DOHH2 (cell line): ENCODE data around the gene EFNA5.

Experiments
- H3F3A ChIP-seq: fragments of 200-600 bp; sonication (generic), shearing (Covaris generic); 2 replicates; pipeline ENCODE4 v1.6.0; 2016; ENCODE audit warnings: antibody characterized with exemption, mild to moderate bottlenecking; ENCODE audit not compliant: control insufficient read depth, insufficient read depth
- H3K27ac ChIP-seq: fragments of 200-600 bp; sonication (generic); 2 replicates; pipeline ENCODE4 v1.5.1; 2014; ENCODE audit warnings: low read depth, mild to moderate bottlenecking, low read length, moderate library complexity
- H3K27me3 ChIP-seq: fragments of 200-600 bp; sonication (generic); 2 replicates; pipeline ENCODE4 v1.6.1; 2014; ENCODE audit warnings: mild to moderate bottlenecking, low read length, mixed read lengths; ENCODE audit not compliant: control insufficient read depth
- H3K36me3 ChIP-seq: fragments of 200-600 bp; sonication (generic); 2 replicates; pipeline ENCODE4 v1.6.1; 2014; ENCODE audit warnings: mild to moderate bottlenecking, low read length, moderate library complexity, mixed read lengths; ENCODE audit not compliant: control insufficient read depth
- H3K4me1 ChIP-seq: fragments of 200-600 bp; sonication (generic); 2 replicates; pipeline ENCODE4 v1.6.1; 2014; ENCODE audit warnings: mild to moderate bottlenecking, low read length, mixed read lengths; ENCODE audit not compliant: control insufficient read depth
- H3K4me2 ChIP-seq: fragments of 200-600 bp; sonication (generic); 2 replicates; pipeline ENCODE4 v1.6.0; 2014; ENCODE audit warnings: mild to moderate bottlenecking, low read length, moderate library complexity
- H3K4me3 ChIP-seq: fragments of 200-600 bp; sonication (generic); 2 replicates; pipeline ENCODE4 v1.5.1; 2014; ENCODE audit warnings: mild to moderate bottlenecking, low read length, mixed read lengths
- H3K79me2 ChIP-seq: fragments of 200-600 bp; sonication (generic); 2 replicates; pipeline ENCODE4 v1.6.1; 2014; ENCODE audit warnings: mild to moderate bottlenecking, low read length, mixed read lengths; ENCODE audit not compliant: control insufficient read depth
- H3K9me2 ChIP-seq: fragments of 200-600 bp; sonication (generic); replicated peaks from 2 replicates; pipeline ENCODE4 v1.6.1; 2014; ENCODE audit warnings: mild to moderate bottlenecking, low read length, mixed read lengths; ENCODE audit not compliant: control insufficient read depth
- H3K9me3 ChIP-seq: fragments of 200-600 bp; sonication (generic); 2 replicates; pipeline ENCODE4 v1.6.1; 2014; ENCODE audit warnings: antibody characterized with exemption, low read length, mixed read lengths; ENCODE audit not compliant: control insufficient read depth, insufficient read depth
- H4K20me1 ChIP-seq: fragments of 200-600 bp; sonication (generic); 2 replicates; pipeline ENCODE4 v1.6.0; 2014; ENCODE audit warnings: low read depth, mild to moderate bottlenecking, antibody characterized with exemption, low read length, moderate library complexity; ENCODE audit not compliant: control insufficient read depth, insufficient read depth
- CTCF ChIP-seq: fragments of 200-600 bp; sonication (generic); IDR thresholded peaks from one replicate; pipeline ENCODE4 v1.5.1; 2014; ENCODE audit warnings: antibody characterized with exemption, mild to moderate bottlenecking, low read depth, low read length; ENCODE audit not compliant: poor library complexity, severe bottlenecking
- EZH2phosphoT487 ChIP-seq: fragments of 200-600 bp; sonication (generic); IDR thresholded peaks from 2 replicates; pipeline ENCODE4 v1.6.1; 2017; ENCODE audit warnings: borderline replicate concordance, mild to moderate bottlenecking, antibody characterized with exemption, low read length, moderate library complexity, mixed read lengths

Gene EFNA5

GRCh38 chr5:107567901-107568671 is 102.7 kb downstream of the EFNA5 start:
- TF ChIP-seq CTCF (no peak), EZH2phosphoT487 (no peak)
- Histone ChIP-seq H3K36me3 (no peaks in the 10 kb centered on the region), H4K20me1 (no peaks in the 10 kb centered on the region), H3K27ac (no peak overlapping the region), H3K9me2 (no peaks in the 10 kb centered on the region), H3K4me3 (no peak overlapping the region), H3K79me2 (no peaks in the 10 kb centered on the region), H3K4me1 (peaks cover 13% of the 10 kb centered on the region), H3K27me3 (peaks cover 8% of the 10 kb centered on the region), H3K4me2 (no peak overlapping the region), H3K9me3 (no peaks in the 10 kb centered on the region), H3F3A (no peaks in the 10 kb centered on the region)

GRCh38 chr5:107566986-107567385 is 103.8 kb downstream of the EFNA5 start:
- Histone ChIP-seq H3K4me3 (no peak overlapping the region), H3K27ac (no peak overlapping the region), H3K27me3 (peaks cover 5% of the 10 kb centered on the region), H3K4me1 (peaks cover 10% of the 10 kb centered on the region), H4K20me1 (no peaks in the 10 kb centered on the region), H3K36me3 (no peaks in the 10 kb centered on the region), H3K4me2 (no peak overlapping the region), H3K9me2 (no peaks in the 10 kb centered on the region), H3F3A (no peaks in the 10 kb centered on the region), H3K9me3 (no peaks in the 10 kb centered on the region), H3K79me2 (no peaks in the 10 kb centered on the region)
- TF ChIP-seq CTCF (no peak), EZH2phosphoT487 (no peak)

DNA sequence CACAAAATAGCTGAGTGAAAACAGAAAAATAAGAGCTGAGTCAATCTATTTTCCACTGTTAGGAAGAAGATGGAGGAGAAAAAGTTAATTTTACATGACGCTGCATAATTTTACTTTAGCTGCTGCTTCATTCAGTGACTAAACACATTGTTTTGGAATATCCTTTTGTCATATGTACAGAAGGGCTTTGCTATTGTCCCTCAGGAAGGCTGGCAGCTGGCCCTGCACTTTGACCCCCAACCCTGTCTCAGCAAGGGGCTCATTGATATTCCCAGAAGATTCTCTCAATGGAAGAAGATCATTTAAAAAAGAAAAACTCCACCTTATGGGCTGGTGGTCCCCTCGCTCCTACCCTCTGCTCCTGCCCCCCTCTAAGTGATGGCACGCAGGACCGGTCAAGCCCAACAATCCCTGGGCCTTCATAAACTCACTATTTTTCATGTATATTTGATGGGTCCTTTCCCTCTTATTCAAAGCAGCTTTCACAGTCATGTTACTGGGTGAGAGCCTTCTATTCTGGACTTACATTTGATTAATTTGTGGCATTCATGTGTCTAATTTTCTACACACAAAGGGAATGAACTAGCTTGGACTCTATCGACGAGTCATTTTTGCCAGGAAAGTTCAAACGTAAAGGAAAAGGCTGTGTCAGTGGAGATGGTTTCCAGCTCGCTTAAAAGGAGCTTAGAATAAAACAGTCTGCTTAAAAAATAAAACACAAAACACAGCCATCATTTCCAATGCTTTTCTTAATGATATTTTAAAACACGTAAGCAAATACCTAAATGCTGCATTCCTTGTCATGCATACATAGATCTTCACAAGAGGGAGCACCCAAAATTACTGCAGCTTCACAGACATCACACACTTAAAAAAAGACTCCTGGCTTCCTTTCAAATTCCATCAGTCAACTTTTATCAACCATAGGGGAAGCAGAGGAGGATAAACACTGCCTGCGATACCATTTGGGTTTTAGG is 104.7 kb downstream of the EFNA5 start:
- Histone ChIP-seq H3K9me3 (no peaks in the 10 kb centered on the region), H3K4me1 (peaks cover 4% of the 10 kb centered on the region; the same call in 1 of the 2 replicates), H3K36me3 (no peaks in the 10 kb centered on the region), H3K27ac (no peak overlapping the region), H3K27me3 (no peaks in the 10 kb centered on the region), H3K4me3 (no peak overlapping the region), H3F3A (no peaks in the 10 kb centered on the region), H4K20me1 (no peaks in the 10 kb centered on the region), H3K9me2 (no peaks in the 10 kb centered on the region), H3K79me2 (no peaks in the 10 kb centered on the region), H3K4me2 (no peak overlapping the region)
- TF ChIP-seq CTCF (no peak), EZH2phosphoT487 (no peak)
